ENCODE measurements around the gene ETV3.
"Not testable (repeated sequence)": the region's sequence is repeated elsewhere in the genome, so short reads cannot be mapped to it uniquely, and the experiment has no call there.

DNA sequence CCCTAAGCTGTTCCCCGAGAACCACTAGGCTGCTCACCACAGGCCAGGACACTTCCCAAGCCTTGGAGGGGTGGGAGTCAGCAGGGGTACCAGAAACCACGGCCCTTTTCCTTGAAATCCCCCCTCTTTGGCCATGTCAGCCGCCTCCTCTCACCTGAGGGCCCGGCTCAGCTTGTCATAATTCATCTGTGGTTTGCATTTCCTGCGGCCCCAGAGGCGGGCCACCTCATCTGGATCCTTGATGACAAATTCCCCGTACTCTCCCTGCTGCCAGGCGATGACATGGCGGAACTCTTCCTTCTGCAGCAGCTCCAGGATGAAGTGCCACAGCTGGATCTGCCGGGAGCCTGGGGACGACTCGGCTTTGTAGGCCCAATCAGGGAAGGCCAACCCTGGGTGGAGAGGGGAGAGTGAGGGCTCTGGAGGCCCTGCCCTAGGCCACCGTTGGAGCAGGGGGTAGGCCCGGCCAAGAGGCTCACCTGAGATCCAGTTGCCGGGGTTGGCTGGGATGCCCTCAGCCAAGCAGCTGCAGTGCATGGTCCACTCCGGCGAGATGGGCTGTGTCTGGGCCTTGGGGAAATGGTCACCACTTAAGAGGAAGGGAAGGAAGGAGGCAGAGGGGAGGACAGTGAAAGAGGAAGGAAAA, 39.1 kb downstream of the ETV3 start:
- TF ChIP-seq FOXA1 (IDR thresholded peaks at IDR 0.05); FOXM1 (IDR thresholded peaks at IDR 0.05; ENCODE audit: borderline replicate concordance); L3MBTL2 (conservative IDR thresholded peaks at IDR 0.05); HDGF (IDR thresholded peaks at IDR 0.05; ENCODE audit: borderline replicate concordance); SP1 (IDR thresholded peaks at IDR 0.05); ARNT (IDR thresholded peaks at IDR 0.05); FOXK2 (IDR thresholded peaks at IDR 0.05); CTBP1 (IDR thresholded peaks at IDR 0.05; ENCODE audit: borderline replicate concordance); NFRKB (IDR thresholded peaks at IDR 0.05); SUZ12 (IDR thresholded peaks at IDR 0.05); ZNF384 (IDR thresholded peaks at IDR 0.05); BHLHE40 (IDR thresholded peaks at IDR 0.05; ENCODE audit: borderline replicate concordance); ELF4 (IDR thresholded peaks at IDR 0.05): not testable (repeated sequence)
- TF ChIP-seq, protein P1, sequence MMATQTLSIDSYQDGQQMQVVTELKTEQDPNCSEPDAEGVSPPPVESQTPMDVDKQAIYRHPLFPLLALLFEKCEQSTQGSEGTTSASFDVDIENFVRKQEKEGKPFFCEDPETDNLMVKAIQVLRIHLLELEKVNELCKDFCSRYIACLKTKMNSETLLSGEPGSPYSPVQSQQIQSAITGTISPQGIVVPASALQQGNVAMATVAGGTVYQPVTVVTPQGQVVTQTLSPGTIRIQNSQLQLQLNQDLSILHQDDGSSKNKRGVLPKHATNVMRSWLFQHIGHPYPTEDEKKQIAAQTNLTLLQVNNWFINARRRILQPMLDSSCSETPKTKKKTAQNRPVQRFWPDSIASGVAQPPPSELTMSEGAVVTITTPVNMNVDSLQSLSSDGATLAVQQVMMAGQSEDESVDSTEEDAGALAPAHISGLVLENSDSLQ (IDR thresholded peaks at IDR 0.05) = not testable (repeated sequence)

All from HEK293T (cell line).